Measurements from ENCODE around the gene ARHGEF28.

ARHGEF28 gene

GRCh38 chr5:73938280-73938937 lies 312.4 kb downstream of the ARHGEF28 start:
- DNase-seq (ENCODE audit: low read depth), result no peak

GRCh38 chr5:73938938-73939320 lies 312.9 kb downstream of the ARHGEF28 start:
- no peak for DNase-seq (ENCODE audit: low read depth)

GRCh38 chr5:73939557-73939956 lies 313.6 kb downstream of the ARHGEF28 start:
- DNase-seq (ENCODE audit: low read depth), result no peak

DNA sequence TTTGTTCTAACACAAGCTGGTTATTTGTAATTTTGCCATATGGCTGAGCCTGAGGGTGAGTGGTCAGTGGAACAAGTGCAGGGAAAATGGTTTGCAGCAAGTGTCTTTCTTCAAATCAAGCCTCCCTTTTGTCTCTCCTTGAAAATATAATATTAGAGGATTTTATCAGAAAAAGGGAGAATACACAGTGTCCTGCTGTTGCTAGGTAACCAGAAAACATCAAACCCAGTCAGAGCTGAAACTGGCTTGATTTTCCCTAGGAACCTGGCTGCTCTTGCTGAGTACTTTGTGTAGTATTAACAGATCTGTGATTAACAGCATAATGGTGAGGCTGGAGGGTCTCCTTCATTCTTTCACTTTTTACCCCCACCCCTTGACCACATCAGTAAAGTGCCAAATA lies 314.0 kb downstream of the ARHGEF28 start:
- no peak for DNase-seq (ENCODE audit: low read depth)

- DNase-seq (ENCODE audit: low read depth), result no peak
These were observed 314.8 kb downstream of the ARHGEF28 start for GRCh38 chr5:73940801-73941200.

DNA sequence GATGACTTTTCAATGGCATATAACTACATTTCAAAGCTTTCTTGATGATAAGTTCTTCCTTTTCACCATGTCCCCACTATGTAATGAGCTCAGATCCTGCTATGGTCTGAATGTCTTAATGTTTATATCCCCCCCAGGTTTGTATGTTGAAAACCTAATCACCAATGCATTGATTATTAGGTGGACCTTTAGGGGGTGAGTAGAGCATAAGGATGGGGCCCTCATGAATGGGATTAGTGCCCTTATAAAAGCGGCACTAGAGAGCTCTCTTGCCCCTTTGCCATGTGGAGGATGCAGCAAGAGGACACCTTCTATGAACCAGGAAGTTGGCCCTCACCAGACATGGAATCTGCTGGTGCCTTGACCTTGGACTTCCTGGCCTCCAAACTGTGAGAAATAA lies 316.8 kb downstream of the ARHGEF28 start:
- no peak for DNase-seq (ENCODE audit: low read depth)

DNA sequence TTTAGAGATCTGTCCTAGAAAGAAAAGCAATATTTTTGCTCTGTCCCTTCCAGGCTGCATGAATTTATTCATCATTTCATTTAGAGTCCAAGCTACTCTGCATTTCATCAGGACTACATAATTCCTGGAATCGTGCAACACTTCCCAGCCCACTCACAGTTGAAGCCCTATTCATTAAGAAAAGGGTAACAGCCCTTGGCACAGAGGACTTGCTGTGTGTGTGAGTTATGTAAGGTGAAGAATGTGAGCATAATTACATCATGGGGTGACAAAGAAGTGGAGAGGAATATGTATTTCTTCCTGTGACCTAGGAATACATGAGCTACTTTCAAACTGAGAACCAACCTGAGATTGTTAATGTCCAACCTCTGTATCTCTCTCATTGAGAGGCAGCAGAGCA lies 317.4 kb downstream of the ARHGEF28 start:
- no peak for DNase-seq (ENCODE audit: low read depth)

GRCh38 chr5:73944581-73944980 lies 318.6 kb downstream of the ARHGEF28 start:
- DNase-seq (ENCODE audit: low read depth), result no peak

DNA sequence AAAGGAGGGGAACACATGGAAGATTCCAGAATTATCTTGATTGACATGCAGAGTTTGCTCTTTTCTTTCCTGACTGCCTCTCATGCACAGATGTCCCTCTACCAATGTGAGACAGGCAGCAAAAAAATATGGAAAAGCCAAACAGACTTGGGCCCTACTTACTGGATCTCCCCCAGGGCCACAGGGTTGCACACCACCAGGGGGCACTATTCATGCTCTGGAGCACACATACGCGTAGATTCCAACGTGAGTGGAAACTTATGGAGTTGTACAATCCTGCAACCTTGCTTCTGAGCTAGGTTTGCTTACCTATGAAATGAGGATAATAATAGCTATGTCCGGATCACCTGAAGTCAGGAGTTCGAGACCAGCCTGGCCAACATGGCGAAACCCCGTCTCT lies 319.5 kb downstream of the ARHGEF28 start:
- DNase-seq (ENCODE audit: low read depth), result no peak

DNA sequence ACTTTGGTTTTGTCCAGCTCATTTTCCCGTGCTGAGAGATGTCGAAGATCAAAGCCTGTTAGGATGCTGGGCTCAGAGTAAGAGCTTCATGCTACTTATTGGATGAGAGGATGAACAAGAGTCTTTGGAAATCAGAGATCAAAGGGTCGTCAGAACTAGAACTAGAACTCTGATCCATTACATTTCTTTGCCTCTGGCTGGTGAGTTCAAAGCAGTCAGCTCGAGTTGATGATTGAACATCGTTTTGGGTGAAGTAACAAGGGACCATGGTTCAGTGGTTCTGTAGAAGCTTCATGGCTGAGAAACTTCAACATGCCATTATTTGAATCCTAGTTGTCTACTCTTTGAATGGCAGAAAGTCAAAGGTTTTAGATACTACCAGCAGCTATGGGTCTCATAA lies 320.3 kb downstream of the ARHGEF28 start:
- DNase-seq (ENCODE audit: low read depth), result no peak

- DNase-seq (ENCODE audit: low read depth), result no peak
These were observed 321.1 kb downstream of the ARHGEF28 start for GRCh38 chr5:73946919-73947602.

DNA sequence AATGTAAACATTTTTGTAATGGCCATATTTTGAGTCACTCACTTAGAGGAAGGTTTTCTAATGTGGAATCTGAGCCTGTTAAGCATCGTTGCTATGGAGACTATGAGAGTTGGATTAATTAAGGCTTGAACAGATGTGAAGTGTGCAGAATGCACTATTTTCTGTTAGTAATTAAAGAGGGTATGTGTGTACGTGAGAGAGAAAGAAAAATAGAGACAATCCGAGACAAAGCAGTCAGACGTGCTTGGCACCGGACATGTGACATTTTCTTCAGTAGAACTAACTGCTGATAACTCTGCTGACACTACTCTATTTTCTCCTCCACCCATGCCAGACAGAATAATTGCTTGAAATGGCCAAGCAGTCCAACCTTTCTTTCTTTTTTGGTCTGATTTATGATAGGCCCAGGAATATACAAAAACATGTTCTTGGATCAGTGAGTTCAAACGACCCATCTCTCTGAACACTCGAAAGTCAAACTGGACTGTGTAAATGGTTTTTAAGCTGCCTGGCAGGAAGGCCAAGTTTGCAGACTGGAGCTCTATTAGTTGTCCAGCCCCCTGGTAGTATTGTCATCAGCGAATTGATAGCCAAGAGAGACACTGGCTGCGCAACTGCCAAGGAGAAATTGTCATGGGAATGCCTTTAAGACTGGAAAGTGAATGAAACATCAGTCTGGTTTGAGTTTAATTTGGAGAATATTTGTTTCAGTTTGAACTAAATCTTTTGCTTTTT lies 322.1 kb downstream of the ARHGEF28 start:
- no peak for DNase-seq (ENCODE audit: low read depth)

GRCh38 chr5:73948720-73949119 lies 322.7 kb downstream of the ARHGEF28 start:
- DNase-seq (ENCODE audit: low read depth), result no peak

GRCh38 chr5:73950441-73950873 lies 324.5 kb downstream of the ARHGEF28 start:
- no peak for DNase-seq (ENCODE audit: low read depth)

DNA sequence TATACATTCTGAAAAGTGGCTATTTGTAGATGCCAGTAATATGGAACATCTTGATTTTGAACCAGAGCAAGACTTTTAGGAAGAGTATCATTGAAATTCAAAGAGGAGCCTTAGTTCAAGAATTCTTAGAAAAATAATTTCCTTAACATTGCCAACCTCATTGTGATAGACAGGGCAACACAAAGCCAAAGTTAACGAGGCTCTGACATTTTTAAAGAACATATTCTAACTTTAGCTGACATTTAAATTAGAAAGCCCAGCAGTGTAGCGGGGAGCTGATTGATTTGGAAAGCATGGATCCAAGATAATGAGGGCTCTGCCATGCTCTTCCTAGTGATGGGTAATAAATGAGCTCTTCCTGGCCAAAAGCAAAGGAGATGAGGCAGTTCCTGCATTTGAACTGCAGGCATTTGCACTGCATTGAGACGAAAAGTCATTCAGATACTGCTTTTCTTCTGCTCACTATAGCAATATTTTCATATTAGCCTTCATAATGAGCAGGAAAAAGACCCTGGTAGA lies 325.0 kb downstream of the ARHGEF28 start:
- no peak for DNase-seq (ENCODE audit: low read depth)

- DNase-seq (ENCODE audit: low read depth), result no peak
These were observed 326.9 kb downstream of the ARHGEF28 start for GRCh38 chr5:73952872-73953271.

DNA sequence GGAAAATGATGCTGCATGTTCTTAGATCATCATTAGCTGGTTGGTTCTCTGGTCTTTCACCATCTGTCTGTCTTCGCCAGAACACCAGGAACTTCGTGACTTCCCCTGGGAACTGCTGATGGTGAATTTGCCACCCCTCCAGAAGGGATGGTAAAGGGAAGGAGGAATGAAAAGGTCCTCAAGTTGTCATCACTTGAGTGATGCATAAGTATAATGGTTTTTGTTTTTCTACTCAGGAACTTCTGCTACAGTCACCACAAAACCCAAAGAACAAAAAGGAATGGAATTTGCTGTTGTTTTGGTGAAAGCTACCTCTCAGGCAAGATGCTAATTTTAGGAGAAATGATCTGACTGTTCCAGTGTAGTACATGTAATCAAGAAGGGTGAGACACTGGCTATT lies 328.4 kb downstream of the ARHGEF28 start:
- no peak for DNase-seq (ENCODE audit: low read depth)

- no peak for DNase-seq (ENCODE audit: low read depth)
These were observed 329.4 kb downstream of the ARHGEF28 start for GRCh38 chr5:73955271-73955846.

GRCh38 chr5:73957397-73958001 lies 331.5 kb downstream of the ARHGEF28 start:
- DNase-seq (ENCODE audit: low read depth), result no peak

- DNase-seq (ENCODE audit: low read depth), result no peak
These were observed 332.0 kb downstream of the ARHGEF28 start for GRCh38 chr5:73958037-73958436.

- DNase-seq (ENCODE audit: low read depth), result no peak
These were observed 334.0 kb downstream of the ARHGEF28 start for GRCh38 chr5:73960023-73960422.

DNA sequence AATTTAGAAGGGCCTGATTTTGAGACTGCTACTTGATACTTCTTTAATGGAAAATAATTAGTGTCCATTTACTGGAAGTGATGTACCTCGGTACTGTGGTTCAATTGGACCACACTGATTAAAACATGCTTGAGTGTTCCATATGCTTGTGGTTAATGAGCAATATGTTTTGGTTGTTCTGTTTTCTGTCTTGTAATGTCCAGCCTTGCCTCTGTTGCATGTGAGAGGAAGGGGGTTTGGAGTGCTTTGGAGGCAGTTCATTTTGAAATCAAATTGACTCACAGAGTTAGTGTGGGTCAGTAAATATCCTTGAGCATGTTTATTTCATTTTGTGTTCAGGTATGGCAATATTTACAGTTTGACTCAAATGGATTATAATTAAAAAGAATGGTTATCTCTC lies 334.4 kb downstream of the ARHGEF28 start:
- no peak for DNase-seq (ENCODE audit: low read depth)
